Osteoblast (primary cell): ENCODE results near the gene BMP2K. TPM values are rescaled to one million over a fixed set of nuclear protein-coding genes. Genes with fewer than 3 reads are reported as not detected.

ENCODE experiments used
- DNase-seq: peaks from one replicate; pipeline ENCODE4 v3.0.0; 2011; ENCODE audit warnings: low spot score, mixed read lengths; ENCODE audit not compliant: insufficient read length; ENCODE audit errors: missing footprints
- H2AFZ ChIP-seq: 2 replicates; pipeline ENCODE4 v1.6.0; 2011; ENCODE audit warnings: mild to moderate bottlenecking, low read length
- H3K27ac ChIP-seq: 2 replicates; pipeline ENCODE4 v1.5.1; 2011; ENCODE audit warnings: mild to moderate bottlenecking, low read depth, low read length, moderate library complexity
- H3K27me3 ChIP-seq: 2 replicates; pipeline ENCODE4 v1.6.0; 2012; ENCODE audit warnings: mild to moderate bottlenecking, control low read depth, inconsistent platforms, low read length, moderate library complexity; ENCODE audit not compliant: insufficient read depth
- H3K36me3 ChIP-seq: 2 replicates; pipeline ENCODE4 v1.5.1; 2011; ENCODE audit warnings: mild to moderate bottlenecking, low read length, control low read depth, moderate library complexity; ENCODE audit not compliant: insufficient read depth
- H3K4me1 ChIP-seq: 2 replicates; pipeline ENCODE4 v1.5.1; 2011; ENCODE audit warnings: mild to moderate bottlenecking, low read length, control low read depth, moderate library complexity; ENCODE audit not compliant: insufficient read depth
- H3K4me2 ChIP-seq: 2 replicates; pipeline ENCODE4 v1.6.0; 2011; ENCODE audit warnings: mild to moderate bottlenecking, low read length; ENCODE audit not compliant: insufficient read depth
- H3K4me3 ChIP-seq: fragments of 200-600 bp; sonication (generic); 3 replicates; pipeline ENCODE4 v1.5.1; 2012; ENCODE audit warnings: mild to moderate bottlenecking, low read length, inconsistent platforms; ENCODE audit not compliant: insufficient read depth
- H3K79me2 ChIP-seq: 2 replicates; pipeline ENCODE4 v1.6.0; 2012; ENCODE audit warnings: mild to moderate bottlenecking, low read length, control low read depth, inconsistent platforms; ENCODE audit not compliant: insufficient read depth
- H3K9me3 ChIP-seq: 2 replicates; pipeline ENCODE4 v1.5.1; 2011; ENCODE audit warnings: low read depth, low read length, control low read depth
- H4K20me1 ChIP-seq: 2 replicates; pipeline ENCODE4 v1.6.0; 2012; ENCODE audit warnings: mild to moderate bottlenecking, low read length, control low read depth; ENCODE audit not compliant: insufficient read depth
- total RNA-seq: library from RNA; depleted of rRNA; stranded (reverse); fragments of >200 nt; gene quantifications from 2 replicates; pipeline ENCODE4 v1.2.3, GENCODE V29; 2012
- TF ChIP-seq, protein P1 (sequence below): IDR thresholded peaks from 2 replicates; pipeline ENCODE4 v1.5.1; 2011; ENCODE audit warnings: mild to moderate bottlenecking, low read depth, low read length, moderate library complexity; ENCODE audit errors: extremely low read depth

BMP2K gene
- total RNA-seq, 1 donor: 61.2 TPM

- Histone ChIP-seq H3K27me3 (no peaks in the 10 kb centered on the region), H3K9me3 (no peaks in the 10 kb centered on the region), H3K4me1 (no peaks in the 10 kb centered on the region), H4K20me1 (no peaks in the 10 kb centered on the region), H3K79me2 (no peaks in the 10 kb centered on the region), H2AFZ (no peak overlapping the region), H3K36me3 (no peaks in the 10 kb centered on the region), H3K27ac (no peak overlapping the region), H3K4me2 (no peak overlapping the region), H3K4me3 (no peak overlapping the region)
- DNase-seq: peak; percentile 8
- TF ChIP-seq, protein P1, sequence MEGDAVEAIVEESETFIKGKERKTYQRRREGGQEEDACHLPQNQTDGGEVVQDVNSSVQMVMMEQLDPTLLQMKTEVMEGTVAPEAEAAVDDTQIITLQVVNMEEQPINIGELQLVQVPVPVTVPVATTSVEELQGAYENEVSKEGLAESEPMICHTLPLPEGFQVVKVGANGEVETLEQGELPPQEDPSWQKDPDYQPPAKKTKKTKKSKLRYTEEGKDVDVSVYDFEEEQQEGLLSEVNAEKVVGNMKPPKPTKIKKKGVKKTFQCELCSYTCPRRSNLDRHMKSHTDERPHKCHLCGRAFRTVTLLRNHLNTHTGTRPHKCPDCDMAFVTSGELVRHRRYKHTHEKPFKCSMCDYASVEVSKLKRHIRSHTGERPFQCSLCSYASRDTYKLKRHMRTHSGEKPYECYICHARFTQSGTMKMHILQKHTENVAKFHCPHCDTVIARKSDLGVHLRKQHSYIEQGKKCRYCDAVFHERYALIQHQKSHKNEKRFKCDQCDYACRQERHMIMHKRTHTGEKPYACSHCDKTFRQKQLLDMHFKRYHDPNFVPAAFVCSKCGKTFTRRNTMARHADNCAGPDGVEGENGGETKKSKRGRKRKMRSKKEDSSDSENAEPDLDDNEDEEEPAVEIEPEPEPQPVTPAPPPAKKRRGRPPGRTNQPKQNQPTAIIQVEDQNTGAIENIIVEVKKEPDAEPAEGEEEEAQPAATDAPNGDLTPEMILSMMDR: no peak
Observed at GRCh38 chr4:78734441-78735162, 41.5 kb upstream of the BMP2K start.

- no peak for DNase-seq
- no peaks in the 10 kb centered on the region for H3K4me1 ChIP-seq
- H3K9me3 ChIP-seq: no peaks in the 10 kb centered on the region
- no peak overlapping the region for H3K4me3 ChIP-seq
- no peak overlapping the region for H3K27ac ChIP-seq
- no peak overlapping the region for H2AFZ ChIP-seq
- TF ChIP-seq, protein P1: no peak
- no peaks in the 10 kb centered on the region for H4K20me1 ChIP-seq
- H3K36me3 ChIP-seq: no peaks in the 10 kb centered on the region
- H3K27me3 ChIP-seq: no peaks in the 10 kb centered on the region
- H3K79me2 ChIP-seq: no peaks in the 10 kb centered on the region
- H3K4me2 ChIP-seq: no peak overlapping the region
Observed at GRCh38 chr4:78735697-78736096, 40.5 kb upstream of the BMP2K start.

DNA sequence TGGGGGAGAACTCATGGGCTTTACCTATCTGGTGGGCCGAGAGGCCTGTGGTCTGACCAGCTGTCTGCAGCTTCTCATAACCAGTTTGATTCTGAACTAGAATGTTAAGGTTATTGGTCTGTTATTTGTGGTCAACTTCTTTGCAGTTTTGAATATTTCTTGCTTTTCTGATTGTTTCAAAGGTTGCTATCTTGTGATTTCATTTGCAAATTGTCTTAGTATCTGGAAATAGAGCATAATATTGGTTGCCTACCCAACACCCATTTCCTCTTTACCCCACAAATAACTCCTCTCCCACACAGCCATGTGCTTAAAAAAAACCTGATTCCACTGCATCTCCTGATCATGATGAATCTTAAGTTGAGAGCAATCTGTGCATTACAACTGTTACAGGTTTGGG, 39.1 kb upstream of the BMP2K start:
- Histone ChIP-seq H2AFZ (peak overlapping the region; percentile 45), H3K4me3 (no peak overlapping the region), H3K79me2 (no peaks in the 10 kb centered on the region), H3K27me3 (no peaks in the 10 kb centered on the region), H3K4me2 (no peak overlapping the region), H4K20me1 (no peaks in the 10 kb centered on the region), H3K27ac (no peak overlapping the region), H3K4me1 (no peaks in the 10 kb centered on the region), H3K36me3 (no peaks in the 10 kb centered on the region), H3K9me3 (no peaks in the 10 kb centered on the region)
- TF ChIP-seq, protein P1: no peak
- no peak for DNase-seq

DNA sequence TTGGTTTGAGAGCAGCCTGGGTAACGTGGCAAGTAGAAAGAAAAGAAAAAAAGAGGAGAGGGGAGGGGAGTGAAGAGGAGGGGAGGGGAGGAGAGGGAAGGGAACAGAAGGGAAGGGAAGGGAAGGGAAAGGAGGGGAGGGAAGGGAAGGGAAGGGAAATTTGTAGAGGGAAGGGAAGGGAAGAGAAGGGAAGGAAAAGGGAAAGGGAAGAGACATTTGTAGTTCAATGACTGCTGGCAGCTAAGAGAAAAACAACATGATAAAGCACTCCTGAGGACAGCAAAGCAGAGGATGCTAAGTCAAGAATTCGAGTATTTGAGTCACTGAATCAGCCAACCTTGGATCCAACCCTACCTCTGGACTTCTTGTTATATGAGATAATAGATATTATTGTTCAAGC, 38.2 kb upstream of the BMP2K start:
- H3K4me3 ChIP-seq: no peak overlapping the region
- no peaks in the 10 kb centered on the region for H3K9me3 ChIP-seq
- H3K4me2 ChIP-seq: no peak overlapping the region
- TF ChIP-seq, protein P1: no peak
- H3K79me2 ChIP-seq: no peaks in the 10 kb centered on the region
- H3K4me1 ChIP-seq: no peaks in the 10 kb centered on the region
- no peak overlapping the region for H3K27ac ChIP-seq
- no peak overlapping the region for H2AFZ ChIP-seq
- no peak for DNase-seq
- no peaks in the 10 kb centered on the region for H3K27me3 ChIP-seq
- no peaks in the 10 kb centered on the region for H4K20me1 ChIP-seq
- no peaks in the 10 kb centered on the region for H3K36me3 ChIP-seq
